ENCODE results near the gene PGLYRP4.

The PGLYRP4 gene

GRCh38 chr1:153312570-153313186 is 36.0 kb downstream of the PGLYRP4 start, which contains the start of gene PGLYRP3:
TSS of gene PGLYRP3 (minus strand) at chr1:153312952. CDS start at chr1:153310665, 2,287 bp downstream.
- no peak for DNase-seq (ENCODE audit: low read depth, low spot score)
- in situ Hi-C loops (cut with HindIII; ENCODE audit: low sequenced_read_pairs), result no loop called here
- no peak for TF ChIP-seq CTCF (IDR thresholded peaks at IDR 0.05; ENCODE audit: low read depth, low read length)
- no peak within 1 kb of the TSS for H3K4me3 ChIP-seq (ENCODE audit: low read depth, low read length)

- no peak for DNase-seq (ENCODE audit: low read depth, low spot score)
- TF ChIP-seq CTCF (IDR thresholded peaks at IDR 0.05; ENCODE audit: low read depth, low read length), result no peak
- H3K4me3 ChIP-seq (ENCODE audit: low read depth, low read length), result no peak overlapping the region
- in situ Hi-C loops (cut with HindIII; ENCODE audit: low sequenced_read_pairs), result no loop called here
These were observed 38.1 kb downstream of the PGLYRP4 start for GRCh38 chr1:153310526-153310925.

DNA sequence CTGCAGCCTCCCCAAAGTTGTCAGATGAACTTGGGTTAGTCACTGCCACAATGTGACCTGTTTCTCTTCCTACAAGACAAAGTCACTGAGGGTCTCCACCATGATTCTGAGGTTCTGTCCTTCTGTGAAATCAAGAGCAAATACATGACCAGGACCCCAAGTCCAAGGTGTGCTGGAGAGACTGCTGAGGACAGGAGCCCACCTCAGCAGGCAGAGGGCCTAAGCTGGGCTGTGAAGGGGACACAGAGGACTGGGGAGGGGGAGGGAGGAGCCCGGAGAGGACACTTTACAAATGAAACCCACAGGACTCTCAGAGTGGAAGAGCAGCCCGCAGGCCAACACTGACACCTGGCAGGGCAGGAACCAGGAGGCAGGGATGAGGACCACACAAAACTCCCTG is 39.2 kb downstream of the PGLYRP4 start:
- H3K4me3 ChIP-seq (ENCODE audit: low read depth, low read length), result no peak overlapping the region
- DNase-seq (ENCODE audit: low read depth, low spot score), result no peak
- in situ Hi-C loops (cut with HindIII; ENCODE audit: low sequenced_read_pairs), result no loop called here
- no peak for TF ChIP-seq CTCF (IDR thresholded peaks at IDR 0.05; ENCODE audit: low read depth, low read length)

- TF ChIP-seq CTCF (IDR thresholded peaks at IDR 0.05; ENCODE audit: low read depth, low read length), result no peak
- DNase-seq (ENCODE audit: low read depth, low spot score), result no peak
- no peak overlapping the region for H3K4me3 ChIP-seq (ENCODE audit: low read depth, low read length)
- in situ Hi-C loops (cut with HindIII; ENCODE audit: low sequenced_read_pairs), result no loop called here
These were observed 40.1 kb downstream of the PGLYRP4 start for GRCh38 chr1:153308540-153308939.

- in situ Hi-C loops (cut with HindIII; ENCODE audit: low sequenced_read_pairs), result no loop called here
- no peak for DNase-seq (ENCODE audit: low read depth, low spot score)
- no peak for TF ChIP-seq CTCF (IDR thresholded peaks at IDR 0.05; ENCODE audit: low read depth, low read length)
- H3K4me3 ChIP-seq (ENCODE audit: low read depth, low read length), result no peak overlapping the region
These were observed 41.4 kb downstream of the PGLYRP4 start for GRCh38 chr1:153307221-153307600.

- in situ Hi-C loops (cut with HindIII; ENCODE audit: low sequenced_read_pairs), result no loop called here
- no peak overlapping the region for H3K4me3 ChIP-seq (ENCODE audit: low read depth, low read length)
- no peak for TF ChIP-seq CTCF (IDR thresholded peaks at IDR 0.05; ENCODE audit: low read depth, low read length)
- no peak for DNase-seq (ENCODE audit: low read depth, low spot score)
These were observed 42.1 kb downstream of the PGLYRP4 start for GRCh38 chr1:153306303-153307220.

Measured in astrocyte of the spinal cord (primary cell).